Loucy (cell line): Measurements from ENCODE around the gene MAP2K3.

Source experiments
- H2AFZ ChIP-seq: fragments of 200-600 bp; sonication (generic); 2 replicates; pipeline ENCODE4 v1.6.0; 2016; ENCODE audit warnings: antibody characterized with exemption, mild to moderate bottlenecking, low read length, moderate library complexity
- H3F3A ChIP-seq: fragments of 200-600 bp; 2 replicates; pipeline ENCODE4 v1.6.0; 2016; ENCODE audit warnings: antibody characterized with exemption, low read depth, mild to moderate bottlenecking
- H3K27me3 ChIP-seq: fragments of 200-600 bp; sonication (generic); 2 replicates; pipeline ENCODE4 v1.6.1; 2014; ENCODE audit warnings: low read length, mild to moderate bottlenecking; ENCODE audit not compliant: insufficient read depth, poor library complexity, severe bottlenecking
- H3K36me3 ChIP-seq: fragments of 200-600 bp; sonication (generic); 2 replicates; pipeline ENCODE4 v1.6.1; 2016; ENCODE audit warnings: low read length; ENCODE audit not compliant: insufficient read depth
- H3K4me1 ChIP-seq: fragments of 200-600 bp; sonication (generic); 2 replicates; pipeline ENCODE4 v1.5.1; 2014; ENCODE audit warnings: low read length, mild to moderate bottlenecking; ENCODE audit not compliant: insufficient read depth, poor library complexity, severe bottlenecking
- H3K4me2 ChIP-seq: fragments of 200-600 bp; sonication (generic); 2 replicates; pipeline ENCODE4 v1.6.0; 2014; ENCODE audit warnings: antibody characterized with exemption, low read length, low read depth, mild to moderate bottlenecking; ENCODE audit not compliant: poor library complexity, severe bottlenecking
- H3K4me3 ChIP-seq: fragments of 200-600 bp; sonication (generic); 2 replicates; pipeline ENCODE4 v1.5.1; 2014; ENCODE audit warnings: low read length, mild to moderate bottlenecking, mixed read lengths; ENCODE audit not compliant: poor library complexity, severe bottlenecking
- H3K79me2 ChIP-seq: fragments of 200-600 bp; sonication (generic); 2 replicates; pipeline ENCODE4 v1.6.1; 2014; ENCODE audit warnings: low read length; ENCODE audit not compliant: insufficient read depth
- H3K9ac ChIP-seq: fragments of 200-600 bp; sonication (generic); 2 replicates; pipeline ENCODE4 v1.6.0; 2014; ENCODE audit warnings: mild to moderate bottlenecking, low read depth, low read length, moderate library complexity; ENCODE audit not compliant: poor library complexity, severe bottlenecking
- H3K9me2 ChIP-seq: fragments of 200-600 bp; sonication (generic); replicated peaks from 2 replicates; pipeline ENCODE4 v1.6.1; 2016; ENCODE audit warnings: low read depth, low read length, mixed read lengths
- H3K9me3 ChIP-seq: fragments of 200-600 bp; sonication (generic); 2 replicates; pipeline ENCODE4 v1.6.1; 2014; ENCODE audit warnings: mild to moderate bottlenecking, antibody characterized with exemption, low read length, low read depth; ENCODE audit not compliant: insufficient read depth
- H4K20me1 ChIP-seq: fragments of 200-600 bp; sonication (generic); 2 replicates; pipeline ENCODE4 v1.6.0; 2014; ENCODE audit warnings: antibody characterized with exemption, low read length, mild to moderate bottlenecking; ENCODE audit not compliant: insufficient read depth, poor library complexity, severe bottlenecking
- CTCF ChIP-seq: fragments of 200-600 bp; sonication (generic); conservative IDR thresholded peaks from 2 replicates; pipeline ENCODE4 v1.5.1; 2014; ENCODE audit warnings: mild to moderate bottlenecking, antibody characterized with exemption, low read length
- EZH2phosphoT487 ChIP-seq: fragments of 200-600 bp; IDR thresholded peaks from 2 replicates; pipeline ENCODE4 v1.6.1; 2018; ENCODE audit warnings: antibody characterized with exemption, mild to moderate bottlenecking, moderate library complexity, borderline replicate concordance

Gene MAP2K3

DNA sequence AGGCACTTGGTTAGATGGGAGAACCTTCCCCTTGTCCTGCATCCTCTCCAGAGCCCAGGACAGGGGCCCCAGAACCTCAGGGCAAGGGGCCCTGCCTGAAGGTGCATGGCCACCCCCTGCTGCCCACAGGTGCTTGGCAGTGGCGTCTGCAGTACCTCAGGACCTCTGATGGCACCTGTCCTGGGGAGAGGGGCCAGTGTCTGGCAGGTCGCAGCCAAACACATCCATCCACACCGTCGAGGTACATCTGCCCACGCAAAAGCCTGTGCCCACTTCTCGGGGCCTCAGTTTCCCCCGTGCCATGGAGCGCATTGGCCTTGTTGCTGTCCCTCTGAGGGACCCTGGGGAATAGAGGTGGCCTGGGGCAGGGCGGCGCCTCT, 9.3 kb downstream of the MAP2K3 start:
- no peak overlapping the region for H3K4me3 ChIP-seq
- H3K9me2 ChIP-seq: no peaks in the 10 kb centered on the region
- no peaks in the 10 kb centered on the region for H3F3A ChIP-seq
- no peak overlapping the region for H3K4me2 ChIP-seq
- no peak overlapping the region for H2AFZ ChIP-seq
- no peaks in the 10 kb centered on the region; the same call in 1 of the 2 replicates for H3K36me3 ChIP-seq
- no peaks in the 10 kb centered on the region; the same call in 1 of the 2 replicates for H3K9me3 ChIP-seq
- H3K4me1 ChIP-seq: peaks cover 11% of the 10 kb centered on the region
- H3K79me2 ChIP-seq: peaks cover 50% of the 10 kb centered on the region
- peaks cover 27% of the 10 kb centered on the region for H4K20me1 ChIP-seq
- TF ChIP-seq EZH2phosphoT487 (no peak), CTCF (no peak)
- H3K27me3 ChIP-seq: no peaks in the 10 kb centered on the region
- no peak overlapping the region for H3K9ac ChIP-seq

GRCh38 chr17:21294321-21295035, 10.0 kb downstream of the MAP2K3 start:
- H3K79me2 ChIP-seq: peaks cover 43% of the 10 kb centered on the region
- H2AFZ ChIP-seq: no peak overlapping the region
- H3F3A ChIP-seq: no peaks in the 10 kb centered on the region
- no peaks in the 10 kb centered on the region for H3K27me3 ChIP-seq
- H3K9me2 ChIP-seq: no peaks in the 10 kb centered on the region
- H3K4me2 ChIP-seq: no peak overlapping the region
- peaks cover 6% of the 10 kb centered on the region for H3K4me1 ChIP-seq
- no peaks in the 10 kb centered on the region; the same call in 1 of the 2 replicates for H3K36me3 ChIP-seq
- H3K4me3 ChIP-seq: no peak overlapping the region
- TF ChIP-seq CTCF (no peak), EZH2phosphoT487 (no peak)
- H3K9ac ChIP-seq: no peak overlapping the region
- peaks cover 22% of the 10 kb centered on the region for H4K20me1 ChIP-seq
- H3K9me3 ChIP-seq: no peaks in the 10 kb centered on the region; the same call in 1 of the 2 replicates

GRCh38 chr17:21295036-21295952, 10.8 kb downstream of the MAP2K3 start:
- peaks cover 35% of the 10 kb centered on the region; the same call in 1 of the 2 replicates for H3K79me2 ChIP-seq
- H3K27me3 ChIP-seq: no peaks in the 10 kb centered on the region
- H3K4me1 ChIP-seq: no peaks in the 10 kb centered on the region
- peaks cover 6% of the 10 kb centered on the region; the same call in 1 of the 2 replicates for H3K36me3 ChIP-seq
- no peaks in the 10 kb centered on the region; the same call in 1 of the 2 replicates for H3K9me3 ChIP-seq
- H3K4me3 ChIP-seq: no peak overlapping the region
- no peak overlapping the region for H3K9ac ChIP-seq
- H3F3A ChIP-seq: no peaks in the 10 kb centered on the region
- TF ChIP-seq CTCF (no peak), EZH2phosphoT487 (no peak)
- no peak overlapping the region for H2AFZ ChIP-seq
- H4K20me1 ChIP-seq: peaks cover 18% of the 10 kb centered on the region
- H3K9me2 ChIP-seq: no peaks in the 10 kb centered on the region
- H3K4me2 ChIP-seq: no peak overlapping the region
